HepG2 (cell line): ENCODE data around the gene PTGER3. TPM values are rescaled to one million over a fixed set of nuclear protein-coding genes. Genes with fewer than 3 reads are reported as not detected.

ENCODE experiments used
- ATAC-seq: fragments of 200-7000 bp; cut with Tn5 transposase; 3 replicates; pipeline ENCODE4 v1.9.1; 2020; ENCODE audit warnings: mild to moderate bottlenecking, moderate library complexity
- BruUV-seq: library from RNA; stranded (reverse); fragments of 400-500 nt; replicated peaks from 2 replicates; lab custom pipeline; 2021; lab: Mats Ljungman, UMichigan
- CTCF ChIA-PET: fragments of 300-600 bp; formaldehyde crosslinking; extraction: SDS; loops from one replicate; lab custom pipeline; 2021; ENCODE audit warnings: low total read pairs, inconsistent platforms, low intra/inter-chr PET ratio; lab: Yijun Ruan, JAX
- POLR2A ChIA-PET: fragments of 350-600 bp; sonication (Branson Sonifier 250); formaldehyde crosslinking; loops from one replicate; lab custom pipeline; 2020; ENCODE audit warnings: antibody characterized with exemption, inconsistent platforms; lab: Yijun Ruan, JAX
- DNase-seq: peaks from one replicate; pipeline ENCODE4 v3.0.0-alpha.2; 2015; ENCODE audit warnings: low spot score
- FAIRE-seq: peaks from 3 replicates; lab custom pipeline; 2011; peaks lifted over from hg19 to GRCh38; lab: Jason Lieb, UNC
- H2AFZ ChIP-seq: one replicate; pipeline ENCODE4 v1.6.1; 2011; ENCODE audit warnings: low read length, inconsistent platforms
- H3K27ac ChIP-seq: fragments of 300-600 bp; 3 replicates; pipeline ENCODE4 v1.8.0; 2011; ENCODE audit warnings: mixed run types, mild to moderate bottlenecking, mixed read lengths, low read length, inconsistent platforms; ENCODE audit not compliant: insufficient read depth; ENCODE audit errors: extremely low read length
- H3K27me3 ChIP-seq, 2 experiments: fragments of 200-600 bp in 1 of 2; 2 replicates in 1 of 2; 3 replicates in 1 of 2; pipeline versions ENCODE4 v1.6.0 to v1.8.0; 2011; ENCODE audit warnings: low read length in 2 of 2, mild to moderate bottlenecking in 2 of 2, moderate library complexity in 2 of 2, inconsistent platforms in 1 of 2; ENCODE audit not compliant: insufficient read depth in 2 of 2, control insufficient read depth in 1 of 2
- H3K36me3 ChIP-seq, 2 experiments: fragments of 200-600 bp in 1 of 2; replicated peaks in 1 of 2; 2 replicates in 1 of 2; 3 replicates in 1 of 2; pipeline versions ENCODE4 v1.5.1 to v1.8.0; 2011; ENCODE audit warnings: low read length in 2 of 2, inconsistent platforms in 1 of 2; ENCODE audit not compliant: insufficient read depth in 2 of 2, control insufficient read depth in 1 of 2
- H3K4me1 ChIP-seq: 2 replicates; pipeline ENCODE4 v1.5.1; 2012; ENCODE audit warnings: low read length, inconsistent platforms; ENCODE audit not compliant: insufficient read depth
- H3K4me2 ChIP-seq: 2 replicates; pipeline ENCODE4 v1.6.0; 2011; ENCODE audit warnings: low read depth, low read length, inconsistent platforms
- H3K4me3 ChIP-seq, 3 experiments: fragments of 200-600 bp in 1 of 3; sonication (generic), shearing (Covaris generic) in 1 of 3; replicated peaks in 1 of 3; 2 replicates each; pipeline ENCODE4 v1.5.1; 2011 to 2016; ENCODE audit warnings: low read length in 3 of 3, inconsistent platforms in 2 of 3, low read depth in 2 of 3, mild to moderate bottlenecking in 2 of 3, control low read depth in 1 of 3, mixed read lengths in 1 of 3; ENCODE audit not compliant: insufficient read depth in 1 of 3
- H3K79me2 ChIP-seq: one replicate; pipeline ENCODE4 v1.6.1; 2011; ENCODE audit warnings: low read length, inconsistent platforms; ENCODE audit not compliant: insufficient read depth
- H3K9ac ChIP-seq: 2 replicates; pipeline ENCODE4 v1.6.0; 2011; ENCODE audit warnings: mild to moderate bottlenecking, low read depth, low read length, inconsistent platforms; ENCODE audit not compliant: insufficient read depth
- H3K9me3 ChIP-seq: 2 replicates; pipeline ENCODE4 v1.5.1; 2012; ENCODE audit warnings: mild to moderate bottlenecking, low read length
- H4K20me1 ChIP-seq: 2 replicates; pipeline ENCODE4 v1.6.0; 2011; ENCODE audit warnings: inconsistent platforms, mild to moderate bottlenecking, low read length, moderate library complexity; ENCODE audit not compliant: insufficient read depth
- HMGA1 ChIP-seq: sonication (generic); formaldehyde crosslinking; conservative IDR thresholded peaks from 2 replicates; pipeline ENCODE4 v1.4.0; 2020; ENCODE audit warnings: missing genetic modification reagents
- HOXA9 ChIP-seq: sonication (generic); formaldehyde crosslinking; IDR thresholded peaks from 2 replicates; pipeline ENCODE4 v1.8.1; 2022; ENCODE audit warnings: missing genetic modification reagents, mild to moderate bottlenecking, moderate library complexity, borderline replicate concordance
- MAFG ChIP-seq: sonication (generic); formaldehyde crosslinking; IDR thresholded peaks from 2 replicates; pipeline ENCODE4 v1.5.1; 2020; ENCODE audit warnings: mild to moderate bottlenecking, missing genetic modification reagents
- MTF1 ChIP-seq: sonication (generic); formaldehyde crosslinking; IDR thresholded peaks from 2 replicates; pipeline ENCODE4 v1.5.0; 2020; ENCODE audit warnings: missing genetic modification reagents
- PPARG ChIP-seq: conservative IDR thresholded peaks from 2 replicates; pipeline ENCODE4 v1.6.1; 2016; ENCODE audit warnings: missing biosample characterization, missing genetic modification reagents
- SKIL ChIP-seq: sonication (generic); formaldehyde crosslinking; IDR thresholded peaks from 2 replicates; pipeline ENCODE4 v1.8.0; 2022; ENCODE audit warnings: missing genetic modification reagents, mild to moderate bottlenecking, moderate library complexity, borderline replicate concordance
- ZMYM2 ChIP-seq: sonication (generic); formaldehyde crosslinking; IDR thresholded peaks from 2 replicates; pipeline ENCODE4 v1.8.0; 2022; ENCODE audit warnings: mild to moderate bottlenecking, missing genetic modification reagents
- ZNF17 ChIP-seq: sonication (generic); formaldehyde crosslinking; IDR thresholded peaks from 2 replicates; pipeline ENCODE4 v1.5.0; 2020; ENCODE audit warnings: mild to moderate bottlenecking, missing genetic modification reagents
- WGBS: methylation state at CpG from one replicate; pipeline ENCODE4 v1.1.6; 2017; ENCODE audit warnings: low lambda C conversion rate; 5-methylcytosine and 5-hydroxymethylcytosine counted together
- in situ Hi-C: cut with HindIII; loops from 2 replicates; pipeline ENCODE4 v1.10.0; 2017; ENCODE audit warnings: low pct_unique_long_range_greater_than_20kb; ENCODE audit not compliant: extremely low pct_ligation_motif_present
- intact Hi-C: fragments of 100-400 bp; cut with micrococcal nuclease; formaldehyde crosslinking; loops from one replicate; pipeline ENCODE4 v1.10.0; 2022; ENCODE audit not compliant: unreplicated experiment
- polyA plus RNA-seq, 8 experiments: library from polyadenylated mRNA; depleted of rRNA in 3 of 8; stranded (reverse) in 7 of 8; unstranded in 1 of 8; fragments of >200 nt; fragmentation: Illumina TruSeq in 4 of 8; extraction: Trizol in 4 of 8; gene quantifications; 2 replicates each; pipeline versions ENCODE4 v1.2.1 to v1.2.3, GENCODE V29; 2011 to 2016; ENCODE audit warnings: low read depth in 4 of 8, missing spikeins in 1 of 8, mixed read lengths in 1 of 8; ENCODE audit not compliant: insufficient read depth in 1 of 8
- total RNA-seq, 5 experiments: library from RNA; depleted of rRNA; stranded (reverse); fragments of >200 nt; fragmentation: Illumina TruSeq; extraction: Trizol; gene quantifications; 2 replicates each; pipeline ENCODE4 v1.2.3, GENCODE V29; 2016; ENCODE audit warnings: low read depth in 1 of 5
- TF ChIP-seq, protein P1 (sequence below): IDR thresholded peaks from 2 replicates; pipeline ENCODE4 v1.6.1; 2016

The PTGER3 gene
- total and polyA plus RNA-seq, 2 of the 13 experiments (the other 11 are each of a cell fraction or from before 2014, with no cell fraction given) = 0.01 TPM; not detected in 1

DNA sequence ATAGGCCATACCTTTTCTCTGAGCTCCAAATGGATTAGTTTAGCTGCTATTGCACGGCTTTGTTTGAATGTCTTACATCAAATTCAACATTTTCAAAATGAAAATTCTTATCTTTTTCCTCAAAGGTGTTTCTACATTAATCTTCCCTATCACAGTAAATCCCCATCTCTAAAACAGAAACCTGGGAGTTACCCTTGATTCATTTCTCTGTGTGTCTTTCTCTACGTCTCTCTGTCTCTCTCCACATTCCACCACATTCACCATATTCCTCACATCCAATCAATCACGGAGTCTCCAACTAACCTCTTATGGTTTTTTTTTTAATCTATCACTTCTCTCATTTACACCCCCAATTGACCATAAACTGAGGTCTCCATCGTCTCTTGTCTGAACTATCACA, 24.1 kb downstream of the PTGER3 start:
- no peak overlapping the region for H3K27ac ChIP-seq
- BruUV-seq = no TSS peak
- no peaks in the 10 kb centered on the region for H3K9me3 ChIP-seq
- H3K36me3 ChIP-seq = no peaks in the 10 kb centered on the region
- no peak overlapping the region for H3K4me3 ChIP-seq
- no peaks in the 10 kb centered on the region for H3K4me1 ChIP-seq
- intact Hi-C loops (no loop called here), in situ Hi-C loops (no loop called here)
- H3K79me2 ChIP-seq = no peaks in the 10 kb centered on the region
- H3K4me2 ChIP-seq = no peak overlapping the region
- no peak overlapping the region for H3K9ac ChIP-seq
- H2AFZ ChIP-seq = no peak overlapping the region
- no peaks in the 10 kb centered on the region for H3K27me3 ChIP-seq
- no peak for ATAC-seq
- POLR2A ChIA-PET = no interaction called here
- H4K20me1 ChIP-seq = no peaks in the 10 kb centered on the region
- no peak for TF ChIP-seq MAFG (CRISPR knock-in tag)
- TF ChIP-seq MTF1 = no peak
- TF ChIP-seq, protein P1, sequence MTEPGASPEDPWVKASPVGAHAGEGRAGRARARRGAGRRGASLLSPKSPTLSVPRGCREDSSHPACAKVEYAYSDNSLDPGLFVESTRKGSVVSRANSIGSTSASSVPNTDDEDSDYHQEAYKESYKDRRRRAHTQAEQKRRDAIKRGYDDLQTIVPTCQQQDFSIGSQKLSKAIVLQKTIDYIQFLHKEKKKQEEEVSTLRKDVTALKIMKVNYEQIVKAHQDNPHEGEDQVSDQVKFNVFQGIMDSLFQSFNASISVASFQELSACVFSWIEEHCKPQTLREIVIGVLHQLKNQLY = no peak
- TF ChIP-seq PPARG = no peak
- no peak for TF ChIP-seq ZNF17 (CRISPR knock-in tag)
- TF ChIP-seq HOXA9 (CRISPR knock-in tag) = no peak
- TF ChIP-seq ZMYM2 = no peak
- no peak for TF ChIP-seq HMGA1 (CRISPR knock-in tag)
- TF ChIP-seq SKIL (CRISPR knock-in tag) = no peak
- WGBS = 2% methylated on average over 4 of the region's 4 CpGs
- no peak for FAIRE-seq
- CTCF ChIA-PET = no interaction called here
- DNase-seq = no peak
